A549 (cell line): Measurements from ENCODE around the gene VPS4A.

ENCODE experiments used
- BHLHE40 ChIP-seq: IDR thresholded peaks from 2 replicates; pipeline ENCODE4 v1.6.1; 2012; ENCODE audit warnings: low read depth, low read length, inconsistent platforms
- CEBPB ChIP-seq, 2 experiments: fragments of >200 bp in 1 of 2; sonication (Bioruptor Twin) in 1 of 2; formaldehyde crosslinking in 1 of 2; IDR thresholded peaks; 2 replicates each; pipeline ENCODE4 v1.6.1; 2012 to 2016
- EP300 ChIP-seq, 2 experiments: fragments of >200 bp; sonication (Bioruptor Twin); formaldehyde crosslinking; IDR thresholded peaks; 2 replicates in 1 of 2; 3 replicates in 1 of 2; pipeline ENCODE4 v1.6.1; 2016 to 2017
- JUNB ChIP-seq: fragments of >200 bp; sonication (Bioruptor Twin); formaldehyde crosslinking; IDR thresholded peaks from 2 replicates; pipeline ENCODE4 v1.6.1; 2016
- KDM1A ChIP-seq: fragments of 200-600 bp; sonication (generic); IDR thresholded peaks from 2 replicates; pipeline ENCODE4 v1.6.1; 2016; ENCODE audit warnings: low read depth, mild to moderate bottlenecking
- POLR2A ChIP-seq: IDR thresholded peaks from 2 replicates; pipeline ENCODE4 v1.6.1; 2012; ENCODE audit warnings: mild to moderate bottlenecking, low read length
- RAD21 ChIP-seq, 2 experiments: fragments of >200 bp in 1 of 2; sonication (Bioruptor Twin) in 1 of 2; formaldehyde crosslinking in 1 of 2; IDR thresholded peaks in 1 of 2; conservative IDR thresholded peaks in 1 of 2; 2 replicates in 1 of 2; 3 replicates in 1 of 2; pipeline ENCODE4 v1.6.1; 2012 to 2018; ENCODE audit warnings: inconsistent platforms in 1 of 2
- RCOR1 ChIP-seq: fragments of 150-350 bp; IDR thresholded peaks from 2 replicates; pipeline ENCODE4 v1.6.1; 2014; ENCODE audit warnings: antibody characterized with exemption, low read length, low read depth
- TF ChIP-seq, protein P1 (sequence below): fragments of >200 bp; sonication (Bioruptor Twin); formaldehyde crosslinking; IDR thresholded peaks from 2 replicates; pipeline ENCODE4 v1.6.1; 2016
- TF ChIP-seq, protein P2 (sequence below): fragments of 200-600 bp; sonication (generic); IDR thresholded peaks from 2 replicates; pipeline ENCODE4 v1.6.1; 2016; ENCODE audit warnings: antibody characterized with exemption, mild to moderate bottlenecking, moderate library complexity
- TF ChIP-seq, protein P3 (sequence below): fragments of >200 bp; sonication (Bioruptor Twin); formaldehyde crosslinking; IDR thresholded peaks from 3 replicates; pipeline ENCODE4 v1.5.1; 2016
- TF ChIP-seq, protein P4 (sequence below): fragments of 450-650 bp; IDR thresholded peaks from 2 replicates; pipeline ENCODE4 v1.6.1; 2014; ENCODE audit warnings: antibody characterized with exemption
- TF ChIP-seq, protein P5 (sequence below): IDR thresholded peaks from 2 replicates; pipeline ENCODE4 v1.6.1; 2012
- TF ChIP-seq, protein P6 (sequence below): fragments of 150-350 bp; IDR thresholded peaks from 2 replicates; pipeline ENCODE4 v1.6.1; 2014; ENCODE audit warnings: low read depth, mild to moderate bottlenecking, low read length

DNA sequence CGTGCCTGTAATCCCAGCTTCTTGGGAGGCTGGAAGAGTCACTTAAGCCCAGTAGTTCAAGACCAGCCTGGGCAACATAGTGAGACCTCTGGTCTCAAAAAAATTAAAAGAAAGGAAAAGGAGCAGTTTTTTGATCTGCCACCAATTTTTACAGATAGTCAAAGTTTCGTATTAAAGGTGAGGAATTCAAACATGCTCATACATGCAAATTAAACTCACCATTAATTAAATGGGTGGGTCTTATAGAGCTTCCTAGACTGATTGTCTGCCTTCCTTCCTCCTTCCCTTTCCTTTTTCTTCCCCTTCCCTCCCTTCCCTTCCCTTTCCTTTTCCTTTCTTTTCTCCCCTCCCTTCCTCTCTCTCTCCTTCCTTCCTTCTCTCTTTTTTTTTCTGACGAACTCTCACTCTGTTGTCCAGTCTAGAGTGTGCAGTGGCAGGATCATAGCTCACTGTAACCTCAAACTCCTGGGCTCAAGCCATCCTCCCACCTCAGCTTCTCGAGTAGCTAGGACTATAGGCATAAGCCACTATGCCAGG lies 36.4 kb upstream of the VPS4A start:
- TF ChIP-seq, protein P1, sequence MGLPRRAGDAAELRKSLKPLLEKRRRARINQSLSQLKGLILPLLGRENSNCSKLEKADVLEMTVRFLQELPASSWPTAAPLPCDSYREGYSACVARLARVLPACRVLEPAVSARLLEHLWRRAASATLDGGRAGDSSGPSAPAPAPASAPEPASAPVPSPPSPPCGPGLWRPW, result no peak
- TF ChIP-seq, protein P2, sequence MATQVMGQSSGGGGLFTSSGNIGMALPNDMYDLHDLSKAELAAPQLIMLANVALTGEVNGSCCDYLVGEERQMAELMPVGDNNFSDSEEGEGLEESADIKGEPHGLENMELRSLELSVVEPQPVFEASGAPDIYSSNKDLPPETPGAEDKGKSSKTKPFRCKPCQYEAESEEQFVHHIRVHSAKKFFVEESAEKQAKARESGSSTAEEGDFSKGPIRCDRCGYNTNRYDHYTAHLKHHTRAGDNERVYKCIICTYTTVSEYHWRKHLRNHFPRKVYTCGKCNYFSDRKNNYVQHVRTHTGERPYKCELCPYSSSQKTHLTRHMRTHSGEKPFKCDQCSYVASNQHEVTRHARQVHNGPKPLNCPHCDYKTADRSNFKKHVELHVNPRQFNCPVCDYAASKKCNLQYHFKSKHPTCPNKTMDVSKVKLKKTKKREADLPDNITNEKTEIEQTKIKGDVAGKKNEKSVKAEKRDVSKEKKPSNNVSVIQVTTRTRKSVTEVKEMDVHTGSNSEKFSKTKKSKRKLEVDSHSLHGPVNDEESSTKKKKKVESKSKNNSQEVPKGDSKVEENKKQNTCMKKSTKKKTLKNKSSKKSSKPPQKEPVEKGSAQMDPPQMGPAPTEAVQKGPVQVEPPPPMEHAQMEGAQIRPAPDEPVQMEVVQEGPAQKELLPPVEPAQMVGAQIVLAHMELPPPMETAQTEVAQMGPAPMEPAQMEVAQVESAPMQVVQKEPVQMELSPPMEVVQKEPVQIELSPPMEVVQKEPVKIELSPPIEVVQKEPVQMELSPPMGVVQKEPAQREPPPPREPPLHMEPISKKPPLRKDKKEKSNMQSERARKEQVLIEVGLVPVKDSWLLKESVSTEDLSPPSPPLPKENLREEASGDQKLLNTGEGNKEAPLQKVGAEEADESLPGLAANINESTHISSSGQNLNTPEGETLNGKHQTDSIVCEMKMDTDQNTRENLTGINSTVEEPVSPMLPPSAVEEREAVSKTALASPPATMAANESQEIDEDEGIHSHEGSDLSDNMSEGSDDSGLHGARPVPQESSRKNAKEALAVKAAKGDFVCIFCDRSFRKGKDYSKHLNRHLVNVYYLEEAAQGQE, result no peak
- TF ChIP-seq, protein P3, sequence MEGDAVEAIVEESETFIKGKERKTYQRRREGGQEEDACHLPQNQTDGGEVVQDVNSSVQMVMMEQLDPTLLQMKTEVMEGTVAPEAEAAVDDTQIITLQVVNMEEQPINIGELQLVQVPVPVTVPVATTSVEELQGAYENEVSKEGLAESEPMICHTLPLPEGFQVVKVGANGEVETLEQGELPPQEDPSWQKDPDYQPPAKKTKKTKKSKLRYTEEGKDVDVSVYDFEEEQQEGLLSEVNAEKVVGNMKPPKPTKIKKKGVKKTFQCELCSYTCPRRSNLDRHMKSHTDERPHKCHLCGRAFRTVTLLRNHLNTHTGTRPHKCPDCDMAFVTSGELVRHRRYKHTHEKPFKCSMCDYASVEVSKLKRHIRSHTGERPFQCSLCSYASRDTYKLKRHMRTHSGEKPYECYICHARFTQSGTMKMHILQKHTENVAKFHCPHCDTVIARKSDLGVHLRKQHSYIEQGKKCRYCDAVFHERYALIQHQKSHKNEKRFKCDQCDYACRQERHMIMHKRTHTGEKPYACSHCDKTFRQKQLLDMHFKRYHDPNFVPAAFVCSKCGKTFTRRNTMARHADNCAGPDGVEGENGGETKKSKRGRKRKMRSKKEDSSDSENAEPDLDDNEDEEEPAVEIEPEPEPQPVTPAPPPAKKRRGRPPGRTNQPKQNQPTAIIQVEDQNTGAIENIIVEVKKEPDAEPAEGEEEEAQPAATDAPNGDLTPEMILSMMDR, result no peak
- TF ChIP-seq EP300 (IDR thresholded peaks at IDR 0.05) (no peak), KDM1A (no peak), POLR2A (no peak), JUNB (no peak), RCOR1 (no peak), RAD21 (conservative IDR thresholded peaks at IDR 0.05 in 1 of 2, IDR thresholded peaks at IDR 0.05 in 1 of 2) (no peak), CEBPB (IDR thresholded peaks at IDR 0.05) (no peak), BHLHE40 (no peak)
- TF ChIP-seq, protein P4, sequence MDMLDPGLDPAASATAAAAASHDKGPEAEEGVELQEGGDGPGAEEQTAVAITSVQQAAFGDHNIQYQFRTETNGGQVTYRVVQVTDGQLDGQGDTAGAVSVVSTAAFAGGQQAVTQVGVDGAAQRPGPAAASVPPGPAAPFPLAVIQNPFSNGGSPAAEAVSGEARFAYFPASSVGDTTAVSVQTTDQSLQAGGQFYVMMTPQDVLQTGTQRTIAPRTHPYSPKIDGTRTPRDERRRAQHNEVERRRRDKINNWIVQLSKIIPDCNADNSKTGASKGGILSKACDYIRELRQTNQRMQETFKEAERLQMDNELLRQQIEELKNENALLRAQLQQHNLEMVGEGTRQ, result no peak
- TF ChIP-seq, protein P5, sequence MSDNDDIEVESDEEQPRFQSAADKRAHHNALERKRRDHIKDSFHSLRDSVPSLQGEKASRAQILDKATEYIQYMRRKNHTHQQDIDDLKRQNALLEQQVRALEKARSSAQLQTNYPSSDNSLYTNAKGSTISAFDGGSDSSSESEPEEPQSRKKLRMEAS, result no peak
- TF ChIP-seq, protein P6, sequence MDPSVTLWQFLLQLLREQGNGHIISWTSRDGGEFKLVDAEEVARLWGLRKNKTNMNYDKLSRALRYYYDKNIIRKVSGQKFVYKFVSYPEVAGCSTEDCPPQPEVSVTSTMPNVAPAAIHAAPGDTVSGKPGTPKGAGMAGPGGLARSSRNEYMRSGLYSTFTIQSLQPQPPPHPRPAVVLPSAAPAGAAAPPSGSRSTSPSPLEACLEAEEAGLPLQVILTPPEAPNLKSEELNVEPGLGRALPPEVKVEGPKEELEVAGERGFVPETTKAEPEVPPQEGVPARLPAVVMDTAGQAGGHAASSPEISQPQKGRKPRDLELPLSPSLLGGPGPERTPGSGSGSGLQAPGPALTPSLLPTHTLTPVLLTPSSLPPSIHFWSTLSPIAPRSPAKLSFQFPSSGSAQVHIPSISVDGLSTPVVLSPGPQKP, result no peak
